ENCODE data around the gene HMGXB3.
"Not testable (repeated sequence)": the region's sequence is repeated elsewhere in the genome, so short reads cannot be mapped to it uniquely, and the experiment has no call there.

The HMGXB3 gene

GRCh38 chr5:150068472-150068871 lies 67.9 kb downstream of the HMGXB3 start:
- DNase-seq (ENCODE audit: low read depth in 2 of 2) = no peak

GRCh38 chr5:150068961-150069645 lies 68.6 kb downstream of the HMGXB3 start:
- DNase-seq (ENCODE audit: low read depth in 2 of 2) = no peak

GRCh38 chr5:150069672-150070627 lies 69.4 kb downstream of the HMGXB3 start:
- no peak for DNase-seq (ENCODE audit: low read depth in 2 of 2)

DNA sequence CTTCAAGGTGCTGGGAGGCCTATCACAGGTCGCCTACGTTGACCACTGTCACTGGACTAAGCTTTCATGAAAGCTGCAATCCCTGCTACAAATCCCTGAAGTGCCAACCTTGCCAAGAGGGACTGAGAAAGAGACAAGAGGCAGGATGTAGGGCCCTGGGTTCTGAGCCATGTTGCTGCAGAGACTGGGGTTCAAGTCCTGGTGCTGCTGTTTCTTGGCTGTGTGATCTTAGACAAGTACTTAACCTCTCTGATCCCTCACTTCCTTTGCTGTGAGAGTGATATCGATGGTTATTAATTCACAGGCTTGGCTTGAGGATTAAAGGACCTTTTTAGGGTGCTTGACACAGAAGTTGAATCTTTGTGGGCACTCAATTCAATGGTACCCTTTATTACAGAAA lies 70.3 kb downstream of the HMGXB3 start:
- DNase-seq (ENCODE audit: low read depth in 2 of 2) = no peak

- no peak for DNase-seq (ENCODE audit: low read depth in 2 of 2)
These were observed 72.6 kb downstream of the HMGXB3 start for GRCh38 chr5:150073086-150073625.

- DNase-seq (ENCODE audit: low read depth in 2 of 2) = no peak
These were observed 73.1 kb downstream of the HMGXB3 start for GRCh38 chr5:150073677-150074076.

DNA sequence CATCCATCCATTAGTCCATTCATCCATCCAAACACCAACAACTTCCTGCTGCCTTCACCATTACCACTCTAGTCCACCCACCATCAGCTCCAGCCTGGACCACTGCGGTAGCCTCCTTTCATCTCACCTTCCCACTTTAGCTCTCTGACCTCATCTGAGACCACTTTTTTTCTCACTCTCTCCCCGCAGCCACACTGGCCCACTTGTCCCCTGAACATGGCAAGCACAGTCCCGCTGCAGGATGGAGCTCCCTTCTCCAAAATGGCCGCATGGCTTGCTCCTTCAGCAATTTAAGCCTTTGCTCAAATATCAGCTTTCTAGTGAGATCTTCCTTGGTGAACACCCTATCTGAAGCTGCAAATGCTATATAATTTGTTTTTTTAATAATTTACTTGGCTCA lies 74.7 kb downstream of the HMGXB3 start:
- no peak for DNase-seq (ENCODE audit: low read depth in 2 of 2)

DNA sequence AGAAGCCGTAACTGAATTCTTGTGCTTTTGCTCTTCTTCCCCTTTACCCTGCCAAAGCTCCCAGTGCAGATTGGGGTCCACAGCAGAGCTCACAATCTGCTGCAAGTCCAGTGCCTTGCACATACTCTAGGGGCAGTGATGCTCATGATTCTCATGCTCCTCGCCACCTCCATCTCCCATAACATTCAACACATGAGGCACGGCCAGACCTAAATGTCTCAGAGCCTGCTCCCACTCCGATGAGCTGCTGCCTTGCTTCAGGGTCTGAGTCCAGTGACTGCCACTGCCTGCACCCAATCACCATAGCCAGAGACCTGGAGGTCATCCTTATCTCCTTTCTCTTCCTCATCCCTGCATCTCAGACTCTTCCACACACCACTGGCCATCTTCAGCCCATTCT lies 75.3 kb downstream of the HMGXB3 start:
- no peak for DNase-seq (ENCODE audit: low read depth in 2 of 2)

GRCh38 chr5:150077060-150077459 lies 76.5 kb downstream of the HMGXB3 start:
- no peak for DNase-seq (ENCODE audit: low read depth in 2 of 2)

- no peak for DNase-seq (ENCODE audit: low read depth in 2 of 2)
These were observed 77.7 kb downstream of the HMGXB3 start for GRCh38 chr5:150077996-150078801.

DNA sequence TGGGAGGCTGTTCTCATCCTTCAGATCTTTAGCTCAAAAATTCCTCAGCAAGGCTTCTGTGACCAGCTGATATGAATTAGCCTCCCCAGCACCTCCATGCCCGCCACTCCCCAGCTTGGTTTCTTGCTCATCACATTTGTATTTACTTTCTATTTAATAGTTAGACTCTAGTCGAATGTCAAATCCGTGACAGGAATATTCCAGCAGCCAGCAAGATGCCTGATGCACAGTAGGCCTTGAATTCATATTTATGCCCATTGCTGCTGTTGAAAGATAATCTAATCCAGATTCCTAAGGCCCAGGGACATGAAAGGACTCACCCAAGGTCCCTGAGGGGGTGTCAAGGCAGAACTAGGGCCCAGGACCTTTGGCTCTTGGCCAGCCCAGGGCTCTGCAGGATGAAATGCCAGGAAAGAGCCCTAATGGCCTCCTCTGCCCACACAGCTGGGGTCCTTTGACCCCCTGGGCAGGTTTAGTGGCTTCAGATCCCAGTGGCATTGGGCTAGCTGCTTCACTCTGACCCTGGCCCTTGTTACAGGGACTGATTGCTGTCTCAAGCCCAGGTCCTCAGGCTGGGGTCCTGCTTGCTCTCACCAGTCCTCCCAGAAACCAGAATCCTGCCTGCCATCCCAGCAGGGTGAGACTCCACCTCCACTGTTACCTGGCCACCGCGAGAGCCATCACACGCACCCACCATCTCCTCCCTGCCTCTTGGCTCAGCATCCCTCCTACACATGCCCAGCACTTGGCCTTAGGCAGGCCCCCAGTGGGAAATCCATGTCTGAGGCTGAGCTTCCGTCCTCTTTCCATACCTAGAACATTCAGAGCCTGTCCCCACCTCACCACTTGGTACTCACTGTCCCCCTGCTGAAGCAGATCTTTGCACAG lies 78.5 kb downstream of the HMGXB3 start:
- no peak for DNase-seq (ENCODE audit: low read depth in 2 of 2)

DNA sequence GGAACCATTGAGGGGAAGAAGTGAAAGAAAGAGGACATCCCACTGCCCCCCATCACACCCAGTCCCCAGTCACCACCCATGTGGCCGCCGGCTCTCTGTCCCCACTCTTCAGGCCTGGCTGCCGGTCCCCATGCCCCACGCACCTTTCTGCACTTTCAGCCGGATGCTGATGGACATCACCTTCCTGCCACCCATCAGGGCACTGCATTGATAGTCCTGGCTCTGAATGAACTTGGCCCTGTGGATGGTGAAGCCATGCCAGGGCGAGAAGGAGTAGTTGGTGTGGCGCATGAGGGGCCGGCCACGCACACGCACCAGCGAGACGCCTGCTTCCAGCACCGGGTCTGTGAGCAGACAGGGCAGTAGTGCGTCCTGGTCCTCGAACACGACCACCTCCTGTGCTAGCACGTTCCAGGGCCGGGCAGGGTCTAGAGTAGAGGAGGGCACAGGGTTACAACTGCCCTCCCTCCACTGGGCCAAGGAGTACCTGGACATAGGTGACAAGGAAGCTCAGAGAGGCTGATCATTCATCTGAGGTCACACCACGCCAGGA lies 79.4 kb downstream of the HMGXB3 start:
- DNase-seq (ENCODE audit: low read depth in 2 of 2) = no peak

DNA sequence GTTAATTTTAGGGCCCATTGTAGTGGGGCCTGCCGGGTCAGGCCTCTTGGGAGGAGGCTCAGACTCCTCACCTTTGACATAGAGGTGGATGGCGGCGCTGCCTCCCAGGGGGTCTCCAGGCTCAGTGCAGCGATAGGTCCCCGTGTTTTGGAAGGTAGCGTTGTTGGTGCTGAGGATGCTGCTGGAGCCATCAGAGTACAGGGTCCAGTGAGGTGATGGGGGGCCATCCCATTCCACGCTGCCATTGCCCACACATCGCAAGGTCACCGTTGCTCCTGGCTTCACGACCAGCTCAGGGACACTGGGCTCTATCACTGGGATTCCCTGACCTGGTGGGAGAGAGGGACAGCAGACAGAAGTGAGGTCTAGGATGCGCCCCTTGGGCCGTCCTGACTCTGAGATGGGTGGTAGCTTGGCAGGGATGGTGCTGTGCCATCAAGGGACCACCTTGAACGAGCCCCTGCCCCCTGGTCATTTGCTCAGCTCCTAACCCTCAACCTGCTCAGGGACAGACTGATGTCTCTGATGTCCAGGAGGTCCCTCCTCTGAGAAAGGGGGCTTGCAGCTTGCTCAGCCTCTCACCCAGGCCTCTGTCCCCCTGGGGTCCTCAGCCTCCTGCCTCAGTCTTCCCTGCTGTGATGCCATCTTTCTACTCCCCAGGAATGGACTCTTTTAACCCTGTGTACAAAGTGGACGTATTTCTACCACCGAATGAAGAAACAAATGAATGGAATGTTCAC lies 80.3 kb downstream of the HMGXB3 start:
- DNase-seq (ENCODE audit: low read depth in 2 of 2) = no peak

DNA sequence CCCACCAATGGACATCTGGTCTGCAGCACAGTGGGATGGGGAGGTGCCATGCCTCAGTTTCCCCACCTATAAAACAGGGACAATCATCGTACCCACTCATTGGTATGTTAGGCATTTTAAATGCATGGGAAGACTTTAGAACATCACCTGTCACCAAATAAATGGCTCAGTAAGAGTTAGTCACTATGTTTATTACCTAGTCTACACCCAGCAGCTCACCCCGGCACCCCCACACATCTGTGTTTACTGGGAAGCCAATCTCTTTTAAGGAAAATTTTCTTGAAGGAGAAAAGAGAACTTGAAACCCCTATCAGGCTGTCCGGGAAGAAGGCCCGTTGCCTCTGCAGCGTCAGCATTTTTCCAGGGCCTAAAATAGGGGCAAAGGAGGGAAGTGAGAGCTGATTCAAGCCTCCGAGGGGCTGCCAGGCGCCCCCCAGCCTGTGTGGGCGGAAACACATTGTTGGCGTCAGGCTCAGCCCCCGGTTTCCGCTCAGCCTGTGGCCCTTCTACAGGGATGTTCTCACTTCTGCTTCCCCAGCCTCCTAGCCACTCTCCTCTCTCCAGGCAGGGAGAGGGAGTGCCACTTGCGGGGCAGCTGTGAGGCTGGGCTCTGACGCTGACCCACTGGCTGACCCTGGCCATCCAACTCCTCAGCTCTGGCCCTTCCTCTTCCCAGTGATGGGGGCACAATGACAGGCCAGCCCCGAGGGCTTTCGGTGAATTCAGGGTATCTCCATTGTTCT lies 81.2 kb downstream of the HMGXB3 start:
- DNase-seq (ENCODE audit: low read depth in 2 of 2) = no peak

DNA sequence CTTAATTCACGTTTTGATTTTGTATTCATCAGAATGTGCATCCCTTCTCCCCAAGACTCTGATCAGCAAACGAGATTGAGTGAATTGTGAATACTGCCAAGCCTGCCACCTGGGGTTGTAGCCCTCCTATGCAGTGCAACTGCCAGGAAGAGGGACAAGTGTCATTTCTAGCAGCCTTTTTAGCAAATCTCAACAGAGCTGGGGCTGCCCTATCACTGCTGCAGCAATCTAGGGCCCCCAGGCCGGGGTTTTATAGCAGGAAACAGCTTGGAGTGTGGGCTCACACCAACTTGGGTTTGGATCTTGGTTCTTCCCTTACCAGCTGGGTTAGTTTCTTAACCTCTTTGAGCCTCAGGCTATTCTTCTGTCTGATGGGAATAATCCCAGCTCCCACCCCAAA lies 81.8 kb downstream of the HMGXB3 start:
- DNase-seq (ENCODE audit: low read depth in 2 of 2) = no peak

DNA sequence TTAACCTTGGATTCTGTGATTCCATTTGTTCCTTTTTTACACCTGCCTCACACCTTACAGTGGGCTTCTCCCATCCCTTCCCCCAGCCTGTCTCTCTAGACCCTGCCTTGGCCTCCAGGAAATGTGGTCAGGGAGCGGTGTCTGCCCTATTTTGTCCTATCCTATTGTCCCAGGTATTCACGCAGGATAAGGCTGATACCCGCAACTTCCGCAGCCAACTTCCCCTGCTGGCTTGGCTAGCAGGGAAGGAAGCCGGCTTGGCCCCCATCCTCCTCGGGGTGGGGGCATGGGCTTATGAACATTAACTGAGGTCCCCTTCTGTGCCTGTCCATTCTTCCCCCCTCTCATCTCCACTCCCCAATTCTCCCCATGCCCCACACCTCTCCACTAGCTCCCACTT lies 82.3 kb downstream of the HMGXB3 start:
- DNase-seq (ENCODE audit: low read depth in 2 of 2) = no peak

GRCh38 chr5:150084754-150085153 lies 84.2 kb downstream of the HMGXB3 start:
- not testable (repeated sequence) for DNase-seq (ENCODE audit: low read depth in 2 of 2)

DNA sequence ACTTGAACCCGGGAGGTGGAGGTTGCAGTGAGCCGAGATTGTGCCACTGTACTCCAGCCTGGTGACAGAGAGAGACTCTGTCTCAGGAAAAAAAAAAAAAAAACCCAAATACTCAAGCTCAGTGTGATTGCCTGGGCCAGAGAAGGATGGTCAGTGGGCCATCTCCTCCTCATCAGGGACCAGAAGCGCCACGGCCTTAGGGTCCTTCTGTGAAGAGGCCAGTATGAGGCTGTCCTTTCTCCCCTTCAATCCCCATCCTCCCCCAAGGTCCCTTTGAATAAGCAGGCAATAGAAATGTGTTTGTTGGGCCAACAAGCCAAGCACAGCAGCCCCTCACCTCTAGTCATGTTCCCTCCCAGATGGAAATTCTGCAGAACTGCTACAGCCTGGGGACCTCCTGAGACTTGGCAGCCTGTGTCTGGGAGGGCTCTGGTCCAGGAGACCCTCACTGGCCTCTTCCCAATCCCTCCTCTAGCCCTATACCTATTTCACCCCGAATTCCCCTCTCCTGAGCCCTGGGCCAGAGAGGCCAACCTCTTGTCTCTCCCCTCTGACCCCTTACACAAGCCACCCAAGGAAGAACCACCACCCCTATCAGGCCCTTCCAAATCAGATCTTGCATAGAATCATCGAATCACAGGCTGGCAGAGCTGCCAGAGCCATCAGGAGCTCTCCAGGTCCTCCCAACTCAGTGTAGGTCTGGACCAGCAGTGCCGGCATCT lies 84.8 kb downstream of the HMGXB3 start:
- DNase-seq (ENCODE audit: low read depth in 2 of 2) = no peak

Data from stimulated activated CD4-positive, alpha-beta T cell treated with anti-CD3 and anti-CD28 coated beads, Interleukin-4, amount 100 ng/mL, for 48 hours (primary cell).